ENCODE results near the gene GPR162.

GPR162 gene, protein sequence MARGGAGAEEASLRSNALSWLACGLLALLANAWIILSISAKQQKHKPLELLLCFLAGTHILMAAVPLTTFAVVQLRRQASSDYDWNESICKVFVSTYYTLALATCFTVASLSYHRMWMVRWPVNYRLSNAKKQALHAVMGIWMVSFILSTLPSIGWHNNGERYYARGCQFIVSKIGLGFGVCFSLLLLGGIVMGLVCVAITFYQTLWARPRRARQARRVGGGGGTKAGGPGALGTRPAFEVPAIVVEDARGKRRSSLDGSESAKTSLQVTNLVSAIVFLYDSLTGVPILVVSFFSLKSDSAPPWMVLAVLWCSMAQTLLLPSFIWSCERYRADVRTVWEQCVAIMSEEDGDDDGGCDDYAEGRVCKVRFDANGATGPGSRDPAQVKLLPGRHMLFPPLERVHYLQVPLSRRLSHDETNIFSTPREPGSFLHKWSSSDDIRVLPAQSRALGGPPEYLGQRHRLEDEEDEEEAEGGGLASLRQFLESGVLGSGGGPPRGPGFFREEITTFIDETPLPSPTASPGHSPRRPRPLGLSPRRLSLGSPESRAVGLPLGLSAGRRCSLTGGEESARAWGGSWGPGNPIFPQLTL

DNA sequence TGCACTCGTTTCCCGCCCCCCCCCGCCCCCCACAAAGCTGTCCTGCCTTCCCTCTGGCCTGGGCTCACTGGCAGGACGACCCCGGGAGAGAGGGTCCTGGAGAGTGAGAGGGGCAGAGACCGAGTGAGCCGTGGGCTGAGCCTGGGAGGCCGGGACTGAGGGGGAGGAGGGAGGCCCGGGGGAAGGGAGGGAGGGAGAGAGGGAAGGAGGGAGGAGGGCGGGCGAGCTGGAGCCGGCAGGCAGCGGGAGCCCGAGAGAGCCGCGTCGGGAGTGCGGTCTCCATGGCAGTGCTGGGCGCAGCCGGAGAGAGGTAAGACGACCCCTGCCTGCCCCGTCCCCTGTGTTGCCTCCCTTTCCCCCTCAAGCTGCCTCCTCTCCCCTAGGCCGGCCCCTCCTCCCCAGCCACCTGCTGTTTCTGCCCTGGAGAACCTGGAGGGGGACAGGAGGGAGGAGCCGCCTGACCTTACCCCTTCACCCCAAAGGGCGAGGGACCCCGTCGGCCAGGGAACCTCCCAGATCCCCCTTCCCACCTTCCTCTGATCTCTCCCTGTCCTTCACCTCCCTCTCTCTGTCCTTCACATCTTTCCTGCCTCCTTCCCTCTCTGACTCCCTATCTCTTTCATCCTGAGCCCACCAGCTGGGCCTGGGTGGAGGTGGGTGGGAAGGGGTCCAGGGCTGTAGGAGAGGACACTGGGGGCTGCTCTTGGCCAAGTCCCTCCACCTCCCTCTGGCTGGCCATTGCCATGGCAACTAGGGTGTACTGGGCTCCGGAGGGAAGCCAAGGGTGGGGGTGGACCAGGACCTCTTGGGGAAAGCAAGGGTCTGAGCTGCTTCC, at the start of gene GPR162:
TSS of gene GPR162 (plus strand) at position 231 of the 835 bp plus-strand sequence. CDS start 2,078 bp downstream, outside the sequence.
- no peak for DNase-seq

DNA sequence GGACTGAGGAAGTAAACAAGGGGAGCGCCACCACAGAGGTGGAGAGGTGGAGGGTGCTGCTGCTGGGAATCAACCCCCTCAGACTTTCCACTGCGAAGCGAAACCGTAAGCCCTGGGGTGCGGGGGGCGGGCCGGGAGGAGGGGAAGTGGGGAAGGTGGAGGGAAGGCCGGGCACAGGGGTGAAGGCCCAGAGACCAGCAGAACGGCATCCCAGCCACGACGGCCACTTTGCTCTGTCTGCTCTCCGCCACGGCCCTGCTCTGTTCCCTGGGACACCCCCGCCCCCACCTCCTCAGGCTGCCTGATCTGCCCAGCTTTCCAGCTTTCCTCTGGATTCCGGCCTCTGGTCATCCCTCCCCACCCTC, 49.3 kb upstream of the GPR162 start, which contains the start of gene LAG3:
TSS of gene LAG3 (plus strand) at position 190 of the 365 bp plus-strand sequence. CDS start 333 bp downstream, outside the sequence.
- no peak for DNase-seq

DNA sequence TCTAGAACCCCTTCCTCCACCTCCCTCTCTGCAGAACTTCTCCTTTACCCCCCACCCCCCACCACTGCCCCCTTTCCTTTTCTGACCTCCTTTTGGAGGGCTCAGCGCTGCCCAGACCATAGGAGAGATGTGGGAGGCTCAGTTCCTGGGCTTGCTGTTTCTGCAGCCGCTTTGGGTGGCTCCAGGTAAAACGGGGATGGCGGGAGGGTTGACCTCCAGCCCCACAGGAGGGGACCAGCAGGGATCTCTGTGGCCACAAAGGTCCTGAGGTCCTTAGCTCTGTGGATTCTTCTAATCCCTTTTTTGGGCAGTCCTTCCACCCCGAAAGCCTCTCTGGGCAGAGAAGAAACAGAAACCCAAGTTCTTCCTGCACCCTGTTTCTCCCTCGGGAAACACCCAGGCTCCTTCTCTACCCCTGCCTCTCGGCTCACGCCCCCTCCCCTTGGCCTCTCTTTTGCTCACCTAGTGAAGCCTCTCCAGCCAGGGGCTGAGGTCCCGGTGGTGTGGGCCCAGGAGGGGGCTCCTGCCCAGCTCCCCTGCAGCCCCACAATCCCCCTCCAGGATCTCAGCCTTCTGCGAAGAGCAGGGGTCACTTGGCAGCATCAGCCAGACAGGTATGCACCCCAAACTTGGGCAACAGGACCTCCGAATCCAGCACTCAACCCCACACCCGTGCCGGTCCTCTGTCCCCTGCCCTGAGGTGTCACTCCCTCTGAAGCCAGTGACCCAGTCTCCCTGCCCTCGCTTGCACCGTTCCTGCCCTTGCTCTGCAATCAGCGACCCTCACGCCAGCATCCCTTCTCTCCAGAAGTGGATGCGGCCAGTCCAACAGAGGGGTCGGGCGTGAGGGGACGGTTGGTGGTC, 48.7 kb upstream of the GPR162 start:
- no peak for DNase-seq

DNA sequence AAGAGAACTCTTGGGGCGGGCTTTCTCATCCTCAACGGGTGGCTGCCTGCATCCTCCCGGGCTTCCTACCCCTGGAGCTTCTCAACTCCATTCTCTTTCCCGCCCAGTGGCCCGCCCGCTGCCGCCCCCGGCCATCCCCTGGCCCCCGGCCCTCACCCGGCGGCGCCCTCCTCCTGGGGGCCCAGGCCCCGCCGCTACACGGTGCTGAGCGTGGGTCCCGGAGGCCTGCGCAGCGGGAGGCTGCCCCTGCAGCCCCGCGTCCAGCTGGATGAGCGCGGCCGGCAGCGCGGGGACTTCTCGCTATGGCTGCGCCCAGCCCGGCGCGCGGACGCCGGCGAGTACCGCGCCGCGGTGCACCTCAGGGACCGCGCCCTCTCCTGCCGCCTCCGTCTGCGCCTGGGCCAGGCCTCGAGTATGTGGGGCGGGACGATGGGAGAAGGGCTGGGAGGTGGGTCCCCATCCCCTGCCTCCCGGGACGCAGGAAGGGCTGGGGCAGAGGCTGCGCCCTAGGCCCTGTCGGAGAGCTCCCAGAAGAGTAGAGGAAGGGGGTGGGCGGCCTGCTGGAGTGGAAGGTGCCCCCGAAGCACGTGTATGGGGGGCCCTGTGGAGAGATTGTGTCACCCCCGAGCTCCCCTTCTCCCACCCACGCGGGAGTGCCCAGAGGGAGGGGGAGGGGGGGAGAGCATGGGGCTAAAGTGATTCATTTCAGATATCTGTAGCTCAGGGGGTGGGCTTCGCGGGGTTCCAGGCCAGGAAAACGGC, 47.9 kb upstream of the GPR162 start:
- DNase-seq = no peak

DNA sequence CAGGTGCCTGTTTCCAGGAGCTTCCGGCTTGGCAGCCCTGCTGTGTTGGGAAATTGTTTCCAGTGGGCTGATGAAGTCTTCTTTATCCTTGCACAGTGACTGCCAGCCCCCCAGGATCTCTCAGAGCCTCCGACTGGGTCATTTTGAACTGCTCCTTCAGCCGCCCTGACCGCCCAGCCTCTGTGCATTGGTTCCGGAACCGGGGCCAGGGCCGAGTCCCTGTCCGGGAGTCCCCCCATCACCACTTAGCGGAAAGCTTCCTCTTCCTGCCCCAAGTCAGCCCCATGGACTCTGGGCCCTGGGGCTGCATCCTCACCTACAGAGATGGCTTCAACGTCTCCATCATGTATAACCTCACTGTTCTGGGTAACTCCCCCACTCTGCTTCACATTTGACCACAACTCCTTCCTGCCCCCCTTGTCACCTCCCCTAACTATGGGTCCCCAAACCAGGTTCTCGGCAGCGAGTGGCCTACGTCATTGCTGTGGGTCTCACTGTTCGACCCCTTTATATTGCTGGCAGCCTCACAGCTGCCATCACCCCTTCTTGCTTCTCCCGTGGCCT, 47.0 kb upstream of the GPR162 start:
- DNase-seq = no peak

DNA sequence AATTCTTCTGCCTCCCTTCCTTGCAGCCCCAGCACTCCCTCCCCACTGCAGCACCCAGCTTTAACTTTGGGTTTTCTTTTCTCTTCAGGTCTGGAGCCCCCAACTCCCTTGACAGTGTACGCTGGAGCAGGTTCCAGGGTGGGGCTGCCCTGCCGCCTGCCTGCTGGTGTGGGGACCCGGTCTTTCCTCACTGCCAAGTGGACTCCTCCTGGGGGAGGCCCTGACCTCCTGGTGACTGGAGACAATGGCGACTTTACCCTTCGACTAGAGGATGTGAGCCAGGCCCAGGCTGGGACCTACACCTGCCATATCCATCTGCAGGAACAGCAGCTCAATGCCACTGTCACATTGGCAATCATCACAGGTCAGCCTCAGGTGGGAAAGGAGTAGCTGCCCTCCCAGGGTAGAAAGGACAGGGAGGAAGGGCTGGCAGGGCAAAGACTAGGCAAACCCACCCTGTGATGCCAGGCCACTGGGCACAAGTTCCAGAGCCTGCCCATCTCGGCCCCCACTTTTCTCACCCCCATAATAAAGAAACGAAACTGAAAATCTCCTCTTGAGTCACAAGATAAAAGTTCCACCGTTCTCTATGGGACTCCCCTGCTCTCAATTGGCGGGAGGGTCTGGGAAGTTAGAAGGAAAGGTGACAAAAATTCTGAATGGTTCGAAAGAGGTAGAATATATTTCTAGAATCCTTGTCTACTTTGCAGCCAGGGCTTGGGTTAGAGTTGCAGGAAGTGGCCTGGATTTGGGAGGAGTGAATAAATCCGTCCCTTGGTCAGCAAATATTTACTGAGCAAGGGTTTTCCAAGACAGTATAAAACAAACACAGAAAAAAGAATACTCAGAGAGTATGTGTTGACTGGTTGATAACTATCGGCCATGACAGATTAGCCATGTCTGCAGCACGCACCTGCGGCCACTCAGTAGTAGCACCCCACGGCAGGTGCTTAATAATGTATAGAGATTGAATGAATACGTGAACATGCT, 46.1 kb upstream of the GPR162 start:
- DNase-seq = peak; percentile 7

DNA sequence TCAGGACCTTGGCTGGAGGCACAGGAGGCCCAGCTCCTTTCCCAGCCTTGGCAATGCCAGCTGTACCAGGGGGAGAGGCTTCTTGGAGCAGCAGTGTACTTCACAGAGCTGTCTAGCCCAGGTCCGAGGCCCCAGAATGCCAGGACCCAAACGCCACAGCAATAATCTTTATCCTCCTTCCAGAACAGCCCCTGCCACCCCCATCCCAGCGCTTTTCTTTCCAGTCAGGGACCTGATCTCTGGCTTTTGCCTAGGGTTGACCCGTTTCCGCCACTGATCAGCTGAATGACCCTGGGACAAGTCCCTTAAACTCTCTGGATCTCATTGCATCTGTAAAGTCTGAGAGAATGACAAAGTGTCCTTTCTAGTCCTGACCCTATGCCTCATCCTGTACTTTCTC, 44.2 kb upstream of the GPR162 start:
- DNase-seq = no peak

DNA sequence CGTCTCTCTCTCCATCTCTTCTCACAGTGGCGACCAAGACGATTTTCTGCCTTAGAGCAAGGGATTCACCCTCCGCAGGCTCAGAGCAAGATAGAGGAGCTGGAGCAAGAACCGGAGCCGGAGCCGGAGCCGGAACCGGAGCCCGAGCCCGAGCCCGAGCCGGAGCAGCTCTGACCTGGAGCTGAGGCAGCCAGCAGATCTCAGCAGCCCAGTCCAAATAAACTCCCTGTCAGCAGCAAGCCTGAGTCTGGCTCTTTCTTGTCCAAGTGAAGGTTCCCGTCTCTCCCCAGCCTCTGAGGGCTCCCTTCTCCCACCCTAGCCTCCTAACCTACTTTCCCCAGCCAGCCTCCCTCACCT, 43.4 kb upstream of the GPR162 start:
- DNase-seq = no peak

DNA sequence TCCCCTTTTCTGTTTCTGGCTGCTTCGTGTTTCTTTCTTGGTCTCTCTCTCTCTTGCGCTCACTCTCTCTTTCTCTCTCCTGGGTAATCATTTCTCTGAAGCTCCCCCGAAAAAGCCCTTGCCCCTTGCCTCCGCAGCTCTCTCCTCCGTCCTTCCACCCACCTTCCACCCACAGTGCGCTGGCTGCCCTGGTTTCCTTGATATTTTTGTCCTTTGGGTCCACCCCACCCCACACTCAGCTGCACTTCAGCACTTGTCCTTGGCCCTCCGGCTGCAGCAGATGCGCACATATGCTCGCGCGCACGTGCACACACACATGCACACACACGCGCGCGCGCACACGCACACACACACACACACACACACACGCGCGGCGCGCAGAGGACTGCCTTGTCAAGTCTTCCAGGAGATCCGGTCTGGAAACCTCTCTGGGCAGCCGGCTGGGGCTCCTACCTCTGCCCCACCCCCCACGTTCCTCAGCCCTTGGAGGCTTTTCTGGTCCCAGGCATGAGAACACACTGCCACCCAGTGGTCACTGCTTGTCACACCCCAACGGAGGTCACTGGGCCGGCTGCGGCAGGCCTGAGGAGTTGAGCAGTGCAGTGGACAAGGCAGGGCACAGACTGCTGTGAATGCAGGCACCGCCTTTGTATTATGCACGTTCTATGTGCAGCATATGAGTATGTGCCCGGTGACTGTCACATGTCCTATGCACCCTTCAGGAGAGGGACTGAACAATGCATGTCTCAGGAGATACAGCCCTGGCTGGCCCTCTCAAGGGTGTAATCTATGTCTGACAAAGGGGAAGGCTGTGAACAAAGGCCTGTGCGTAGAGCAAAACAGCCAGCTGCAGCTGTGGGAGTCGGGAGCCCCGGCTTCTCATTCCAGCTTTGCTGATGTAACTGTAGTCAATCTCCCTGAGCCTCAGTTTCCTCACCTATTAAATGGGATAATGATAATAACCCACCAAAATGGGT, 42.8 kb upstream of the GPR162 start:
- peak; percentile 82 for DNase-seq

DNA sequence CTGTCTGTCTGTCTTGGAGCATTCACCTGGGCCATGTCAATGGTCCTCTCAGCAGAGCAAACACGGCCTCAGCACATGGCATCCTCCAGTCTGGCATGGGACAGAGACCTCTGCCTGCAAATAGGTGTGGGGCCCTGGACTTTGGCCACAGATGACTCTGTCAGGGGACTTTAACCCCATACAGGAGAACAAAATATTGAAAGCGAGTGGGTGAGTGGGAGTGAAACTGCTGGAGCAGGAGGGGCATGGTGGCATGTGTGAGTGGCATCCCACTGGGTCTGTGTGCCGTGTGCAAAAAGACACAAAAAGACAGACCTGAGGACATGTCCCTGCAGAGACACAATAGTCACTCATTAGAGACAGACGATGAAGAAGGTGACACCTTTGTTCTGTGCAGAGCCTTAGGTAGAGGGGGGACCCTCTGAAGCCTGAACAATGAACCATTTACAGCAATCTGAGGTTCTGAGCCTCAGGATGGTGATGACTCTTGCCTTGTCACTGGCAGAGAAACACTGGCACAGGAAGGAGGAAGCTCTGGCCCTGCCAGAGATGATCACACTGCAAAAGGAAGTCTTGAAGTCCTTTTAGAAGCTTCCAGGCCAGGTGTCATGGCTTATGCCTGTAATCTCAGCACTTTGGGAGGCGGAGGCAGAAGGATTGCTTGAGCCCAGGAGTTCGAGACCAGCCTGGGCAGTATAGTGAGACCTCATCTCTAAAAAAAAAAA, 41.8 kb upstream of the GPR162 start:
- DNase-seq = no peak

DNA sequence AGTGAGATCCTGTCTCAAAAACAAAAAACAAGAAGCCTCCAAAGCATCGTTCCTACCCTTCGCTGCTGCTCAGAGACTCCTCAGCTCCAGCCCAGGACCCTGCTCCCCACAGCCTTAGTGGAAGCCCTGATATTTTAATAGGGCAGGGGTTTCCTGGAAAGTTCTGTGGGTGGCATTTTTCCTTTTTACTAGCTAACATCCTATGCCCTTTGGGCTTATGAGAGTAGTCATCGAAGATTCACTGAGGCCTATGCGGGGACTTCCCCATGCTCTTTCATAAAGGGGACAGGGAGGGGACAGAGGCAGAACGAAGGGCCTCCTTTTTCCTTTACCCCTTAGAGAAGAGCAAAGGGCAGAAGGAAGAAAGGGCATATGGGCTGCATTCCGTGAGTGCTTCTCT, 41.0 kb upstream of the GPR162 start:
- DNase-seq = no peak

DNA sequence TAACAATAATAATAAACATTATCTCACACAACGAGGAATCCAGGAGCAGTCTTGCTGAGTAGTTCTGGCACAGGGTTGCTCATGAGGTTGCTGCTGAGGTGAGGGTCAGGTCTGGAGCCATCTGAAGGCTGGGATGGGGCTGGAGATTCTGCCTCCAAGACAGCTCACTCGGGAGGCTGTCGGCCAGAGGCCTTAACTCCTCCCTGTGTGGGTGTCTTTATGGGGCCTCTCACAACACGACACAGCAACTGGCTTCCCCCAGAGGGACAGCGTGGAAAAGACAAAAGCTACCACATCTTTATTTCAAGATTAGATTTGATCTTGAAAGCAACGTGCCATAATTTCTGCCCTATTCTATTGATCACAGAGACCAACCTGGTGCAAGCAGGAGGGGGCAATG, 39.5 kb upstream of the GPR162 start:
- no peak for DNase-seq

DNA sequence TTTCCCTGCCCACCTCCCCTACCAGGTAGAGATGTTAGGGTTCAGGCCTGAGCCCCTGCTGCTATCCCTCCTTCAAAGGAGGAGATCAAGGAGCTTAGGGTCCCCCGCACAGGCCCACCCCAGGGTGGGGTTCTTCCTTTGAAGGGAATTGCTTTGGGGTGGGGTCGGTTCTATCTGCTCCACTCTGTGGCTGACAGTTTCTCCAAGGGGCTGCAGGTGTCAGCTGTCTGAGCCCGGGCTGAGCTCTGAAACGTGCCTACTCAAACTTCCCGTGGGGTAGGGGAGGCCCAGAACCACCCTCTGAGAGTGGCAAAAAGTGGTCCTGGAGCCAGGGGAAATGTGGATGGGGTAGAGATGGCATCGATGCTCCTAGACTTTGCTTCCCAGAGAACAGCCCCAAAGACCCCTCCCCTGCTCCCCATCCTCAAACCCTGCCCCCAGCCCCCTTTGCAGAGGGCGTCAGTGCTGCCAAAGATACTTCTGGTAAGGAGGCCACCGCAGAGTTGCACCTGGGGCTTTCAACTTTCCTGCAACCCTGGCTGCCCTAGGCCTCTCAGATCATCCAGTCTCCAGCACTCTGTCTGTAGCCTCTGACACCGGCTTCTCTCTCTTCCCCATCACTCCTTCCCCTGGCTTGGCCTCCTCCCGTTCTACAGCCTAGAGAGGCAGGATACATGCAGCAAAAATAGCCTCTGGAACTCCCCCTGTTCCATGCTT, 38.6 kb upstream of the GPR162 start:
- no peak for DNase-seq

DNA sequence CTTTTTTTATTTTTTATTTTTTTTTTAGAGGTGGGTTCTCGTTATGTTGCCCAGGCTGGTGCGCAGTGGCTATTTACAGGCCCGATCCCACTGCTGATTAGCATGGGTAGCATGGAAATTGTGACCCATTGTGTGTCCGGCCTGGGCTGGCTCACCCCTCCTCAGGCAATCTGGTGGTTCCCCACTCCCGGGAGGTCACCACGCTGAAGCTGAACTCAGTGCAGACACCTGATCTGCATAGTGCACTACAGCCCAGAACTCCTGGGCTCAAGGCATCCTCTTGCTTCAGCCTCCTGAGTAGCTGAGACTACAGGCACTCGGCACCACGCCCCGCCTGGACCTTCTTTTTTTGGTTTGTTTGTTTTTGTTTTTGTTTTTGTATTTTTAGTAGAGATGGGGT, 37.8 kb upstream of the GPR162 start:
- DNase-seq = no peak

DNA sequence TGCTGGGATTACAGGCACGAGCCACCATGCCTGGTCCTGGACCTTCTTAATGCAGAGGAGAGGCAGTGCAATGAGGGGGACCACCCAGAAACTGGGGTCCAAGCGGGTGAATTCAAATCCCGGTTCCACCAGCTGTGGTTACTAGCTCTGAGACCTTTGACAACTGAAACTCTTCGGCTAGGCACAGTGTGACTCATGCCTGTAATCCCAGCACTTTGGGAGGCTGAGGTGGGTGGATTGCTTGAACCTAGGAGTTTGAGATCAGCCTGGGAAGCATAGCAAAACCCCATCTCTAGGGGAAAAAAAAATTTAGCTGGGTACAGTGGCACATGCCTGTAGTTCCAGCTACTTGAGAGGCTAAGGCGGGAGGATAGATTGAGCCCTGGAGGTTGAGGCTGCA, 37.3 kb upstream of the GPR162 start:
- DNase-seq = no peak

DNA sequence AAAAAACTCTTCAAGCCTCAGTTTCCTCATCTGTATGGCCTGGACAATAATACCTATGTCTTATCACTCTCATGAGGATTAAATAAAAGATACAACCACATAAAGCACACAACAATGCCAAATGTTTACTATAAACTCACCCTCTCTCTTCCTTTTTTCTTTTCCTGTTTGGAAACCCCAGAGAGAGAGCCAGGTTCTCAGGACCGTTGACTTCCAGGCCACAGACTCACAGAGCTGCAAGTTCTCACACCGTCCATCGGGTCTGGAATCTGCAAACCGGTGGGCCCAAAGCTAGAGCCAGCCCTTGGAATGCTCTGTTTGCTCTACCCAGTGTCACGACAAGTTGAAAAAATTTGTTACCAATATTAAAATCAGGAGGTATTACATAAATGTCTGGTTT, 36.9 kb upstream of the GPR162 start:
- no peak for DNase-seq

DNA sequence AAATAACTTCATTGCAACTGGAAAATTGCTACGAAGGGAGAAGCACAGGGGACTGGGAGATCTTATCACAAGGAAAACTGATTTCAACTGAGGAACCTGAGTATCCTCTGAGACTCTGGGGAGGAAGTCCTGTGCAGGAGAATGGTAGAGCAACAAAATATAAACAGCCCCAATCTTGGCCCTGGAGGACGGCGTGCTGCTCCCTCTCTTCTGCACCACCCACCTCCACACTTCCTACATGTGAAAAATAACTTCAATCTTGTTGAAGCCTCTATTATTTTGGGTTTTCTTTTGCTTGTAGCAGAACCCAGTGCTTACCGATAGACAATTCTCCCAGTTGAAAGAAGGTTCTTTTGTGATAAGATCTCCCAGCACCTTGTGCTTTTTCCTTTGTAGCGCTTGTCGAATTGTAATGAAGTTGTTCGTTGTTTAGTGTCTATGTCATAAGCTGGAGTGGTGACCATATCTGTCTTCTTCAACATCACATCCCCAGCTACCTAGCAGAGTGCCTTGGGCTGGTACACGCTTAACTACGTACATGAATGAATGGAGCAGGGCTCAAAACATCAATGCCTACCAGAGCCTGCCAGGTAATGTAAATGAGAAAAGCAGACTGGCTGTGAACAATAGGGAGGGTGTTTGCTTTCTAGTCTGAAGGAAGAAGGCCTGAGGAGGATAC, 35.1 kb upstream of the GPR162 start:
- DNase-seq = no peak

All from NCI-H510A (cell line).